Measurements from ENCODE around the gene PLN. TPM values are rescaled to one million over a fixed set of nuclear protein-coding genes. Genes with fewer than 3 reads are reported as not detected.

PLN gene
- total RNA-seq, 1 donor from 2014 or later, result not detected

DNA sequence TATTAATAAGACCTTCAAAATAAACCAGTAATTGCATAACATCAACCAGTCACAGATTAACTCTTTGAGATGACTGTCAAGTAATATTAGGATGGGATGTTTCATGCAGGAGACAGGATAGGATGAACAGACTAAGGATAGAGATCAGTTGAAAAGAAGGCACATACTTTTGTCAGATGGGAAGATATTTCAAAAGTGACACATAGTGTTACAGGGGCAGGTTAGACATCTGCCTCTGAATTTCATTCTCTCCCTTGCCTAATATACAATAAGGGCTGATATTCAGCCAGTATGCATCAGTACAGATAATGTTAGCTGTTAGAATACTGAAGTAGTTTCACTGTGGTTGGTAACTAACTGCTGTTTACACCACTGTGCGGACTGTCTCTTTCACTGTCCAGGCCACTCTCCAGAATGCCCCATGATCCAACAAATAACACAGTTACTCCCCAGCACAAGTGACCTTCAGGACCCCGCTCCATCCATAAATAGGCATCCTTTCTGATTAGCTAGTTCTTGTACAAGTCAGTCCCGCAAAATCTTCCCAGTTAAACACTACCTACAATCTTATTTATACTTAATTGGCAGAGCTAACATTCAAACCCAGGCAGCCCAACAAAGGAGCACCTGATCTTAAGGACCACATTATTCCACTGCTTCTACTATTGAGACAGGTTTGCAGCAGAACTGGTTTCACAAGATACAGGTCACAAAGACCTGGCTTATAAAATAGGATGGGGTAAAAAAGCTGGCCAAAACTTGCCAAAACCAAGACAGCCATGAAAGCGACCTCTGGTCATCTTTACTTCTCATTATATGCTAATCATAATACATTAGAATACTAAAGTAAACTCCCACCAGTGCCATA, 21.9 kb upstream of the PLN start:
- Mint-ChIP-seq H3K4me3 (ENCODE audit: unreplicated experiment) (no peak overlapping the region), H3K36me3 (ENCODE audit: low read depth) (peaks cover 7% of the 10 kb centered on the region), H3K27ac (ENCODE audit: unreplicated experiment) (no peak overlapping the region), H3K4me1 (ENCODE audit: low read depth) (peaks cover 3% of the 10 kb centered on the region), H3K9me3 (ENCODE audit: low read depth) (peaks cover 6% of the 10 kb centered on the region), H3K27me3 (ENCODE audit: low read depth) (no peaks in the 10 kb centered on the region)
- TF ChIP-seq, protein P1, sequence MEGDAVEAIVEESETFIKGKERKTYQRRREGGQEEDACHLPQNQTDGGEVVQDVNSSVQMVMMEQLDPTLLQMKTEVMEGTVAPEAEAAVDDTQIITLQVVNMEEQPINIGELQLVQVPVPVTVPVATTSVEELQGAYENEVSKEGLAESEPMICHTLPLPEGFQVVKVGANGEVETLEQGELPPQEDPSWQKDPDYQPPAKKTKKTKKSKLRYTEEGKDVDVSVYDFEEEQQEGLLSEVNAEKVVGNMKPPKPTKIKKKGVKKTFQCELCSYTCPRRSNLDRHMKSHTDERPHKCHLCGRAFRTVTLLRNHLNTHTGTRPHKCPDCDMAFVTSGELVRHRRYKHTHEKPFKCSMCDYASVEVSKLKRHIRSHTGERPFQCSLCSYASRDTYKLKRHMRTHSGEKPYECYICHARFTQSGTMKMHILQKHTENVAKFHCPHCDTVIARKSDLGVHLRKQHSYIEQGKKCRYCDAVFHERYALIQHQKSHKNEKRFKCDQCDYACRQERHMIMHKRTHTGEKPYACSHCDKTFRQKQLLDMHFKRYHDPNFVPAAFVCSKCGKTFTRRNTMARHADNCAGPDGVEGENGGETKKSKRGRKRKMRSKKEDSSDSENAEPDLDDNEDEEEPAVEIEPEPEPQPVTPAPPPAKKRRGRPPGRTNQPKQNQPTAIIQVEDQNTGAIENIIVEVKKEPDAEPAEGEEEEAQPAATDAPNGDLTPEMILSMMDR (IDR thresholded peaks at IDR 0.05), result no peak
- no peak for DNase-seq (ENCODE audit: low spot score)

DNA sequence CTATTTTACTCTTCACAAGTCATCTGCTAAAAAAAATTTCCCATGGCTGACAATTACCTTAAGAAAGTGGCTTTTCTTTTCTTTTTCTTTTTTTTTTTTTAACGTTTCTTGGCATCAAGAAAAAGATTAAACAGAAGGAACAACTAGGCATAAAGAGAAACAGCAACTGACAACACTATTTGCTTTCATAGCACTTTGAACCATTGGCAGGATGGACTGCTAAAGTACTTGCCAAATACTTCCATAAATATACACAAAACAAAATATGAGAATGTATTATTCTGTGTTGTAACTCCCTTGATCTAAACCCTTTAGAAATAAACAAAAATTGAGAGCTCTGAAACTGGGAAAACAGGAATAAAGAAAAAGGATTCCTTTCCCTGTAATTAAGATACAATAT, 20.0 kb upstream of the PLN start:
- Mint-ChIP-seq H3K4me1 (ENCODE audit: low read depth) (peaks cover 3% of the 10 kb centered on the region), H3K9me3 (ENCODE audit: low read depth) (peaks cover 13% of the 10 kb centered on the region), H3K27me3 (ENCODE audit: low read depth) (no peaks in the 10 kb centered on the region), H3K4me3 (ENCODE audit: unreplicated experiment) (no peak overlapping the region), H3K27ac (ENCODE audit: unreplicated experiment) (no peak overlapping the region), H3K36me3 (ENCODE audit: low read depth) (peaks cover 11% of the 10 kb centered on the region)
- TF ChIP-seq, protein P1 (IDR thresholded peaks at IDR 0.05), result no peak
- DNase-seq (ENCODE audit: low spot score), result no peak

DNA sequence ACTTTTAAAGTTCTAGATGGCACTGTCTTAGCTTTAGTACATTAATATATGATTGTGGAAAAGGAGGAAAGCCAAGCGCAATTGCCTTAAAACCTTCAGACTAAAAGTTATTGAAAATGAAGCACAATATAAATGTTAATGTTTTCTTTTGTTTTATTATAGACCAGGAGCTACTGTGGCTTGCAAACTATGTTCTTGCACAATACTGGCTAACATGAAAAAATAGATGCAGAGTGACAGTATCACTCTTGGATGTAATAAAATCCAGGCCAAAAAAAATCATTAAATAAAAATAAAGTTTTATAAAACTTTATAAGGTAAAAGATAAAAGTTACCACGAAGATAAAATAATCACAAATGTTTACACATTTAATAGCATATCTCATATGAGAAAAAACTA, 18.3 kb upstream of the PLN start:
- H3K27me3 Mint-ChIP-seq (ENCODE audit: low read depth), result no peaks in the 10 kb centered on the region
- H3K9me3 Mint-ChIP-seq (ENCODE audit: low read depth), result peaks cover 13% of the 10 kb centered on the region
- no peak overlapping the region for H3K4me3 Mint-ChIP-seq (ENCODE audit: unreplicated experiment)
- H3K36me3 Mint-ChIP-seq (ENCODE audit: low read depth), result peaks cover 8% of the 10 kb centered on the region
- no peak for DNase-seq (ENCODE audit: low spot score)
- H3K4me1 Mint-ChIP-seq (ENCODE audit: low read depth), result peaks cover 3% of the 10 kb centered on the region
- TF ChIP-seq, protein P1 (IDR thresholded peaks at IDR 0.05), result no peak
- H3K27ac Mint-ChIP-seq (ENCODE audit: unreplicated experiment), result no peak overlapping the region

DNA sequence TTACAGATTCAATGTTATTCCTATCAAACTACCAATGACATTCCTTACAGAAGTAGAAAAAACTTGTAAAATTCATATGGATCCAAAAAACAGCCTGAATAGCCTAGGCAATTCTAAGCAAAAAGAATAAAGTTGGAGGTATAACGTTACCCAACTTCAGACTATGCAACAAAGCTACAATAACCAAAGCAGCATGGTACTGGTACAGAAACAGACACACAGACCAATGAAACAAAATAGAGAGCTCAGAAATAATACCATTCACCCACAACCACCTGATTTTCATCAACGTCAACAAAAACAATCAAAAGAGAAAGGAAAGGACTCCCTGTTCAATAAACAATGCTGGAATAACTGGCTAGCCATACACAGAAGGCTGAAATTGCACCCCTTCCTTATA, 17.2 kb upstream of the PLN start:
- peaks cover 3% of the 10 kb centered on the region for H3K4me1 Mint-ChIP-seq (ENCODE audit: low read depth)
- peaks cover 13% of the 10 kb centered on the region for H3K9me3 Mint-ChIP-seq (ENCODE audit: low read depth)
- DNase-seq (ENCODE audit: low spot score), result no peak
- H3K27ac Mint-ChIP-seq (ENCODE audit: unreplicated experiment), result no peak overlapping the region
- no peaks in the 10 kb centered on the region for H3K27me3 Mint-ChIP-seq (ENCODE audit: low read depth)
- TF ChIP-seq, protein P1 (IDR thresholded peaks at IDR 0.05), result no peak
- H3K4me3 Mint-ChIP-seq (ENCODE audit: unreplicated experiment), result no peak overlapping the region
- H3K36me3 Mint-ChIP-seq (ENCODE audit: low read depth), result peaks cover 8% of the 10 kb centered on the region

DNA sequence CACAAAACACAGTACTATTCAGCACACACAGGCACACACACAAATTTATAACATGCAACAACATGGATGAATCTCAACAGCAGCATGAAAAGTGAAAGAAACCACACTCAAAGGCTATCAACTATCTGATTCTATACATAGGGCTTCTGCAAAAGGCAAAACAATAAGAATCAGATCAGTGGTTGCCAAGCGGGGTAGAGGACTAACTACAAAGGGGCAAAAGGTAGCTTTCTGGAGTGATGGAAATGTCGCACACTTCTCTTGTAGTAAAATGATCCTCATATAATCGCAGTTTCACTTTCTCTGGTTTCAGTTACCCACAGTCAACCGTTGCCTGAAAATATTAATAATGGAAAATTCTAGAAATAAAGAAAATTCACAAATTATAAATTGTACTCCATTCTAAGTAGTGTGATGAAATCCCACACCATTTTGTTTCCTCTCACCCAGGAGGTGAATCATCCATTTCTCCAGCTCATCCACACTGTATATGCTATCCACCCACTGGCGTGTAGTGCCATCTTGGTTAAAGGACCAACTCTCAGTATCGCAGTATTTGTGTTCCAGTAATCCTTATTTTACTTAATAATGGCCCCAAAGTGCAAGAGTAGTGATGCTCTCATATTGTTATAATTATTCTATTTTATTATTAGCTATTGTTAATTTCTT, 12.8 kb upstream of the PLN start:
- no peak overlapping the region for H3K27ac Mint-ChIP-seq (ENCODE audit: unreplicated experiment)
- TF ChIP-seq, protein P1 (IDR thresholded peaks at IDR 0.05), result no peak
- no peak overlapping the region for H3K4me3 Mint-ChIP-seq (ENCODE audit: unreplicated experiment)
- peaks cover 13% of the 10 kb centered on the region for H3K9me3 Mint-ChIP-seq (ENCODE audit: low read depth)
- no peak for DNase-seq (ENCODE audit: low spot score)
- H3K4me1 Mint-ChIP-seq (ENCODE audit: low read depth), result peaks cover 7% of the 10 kb centered on the region
- no peaks in the 10 kb centered on the region for H3K27me3 Mint-ChIP-seq (ENCODE audit: low read depth)
- peaks cover 8% of the 10 kb centered on the region for H3K36me3 Mint-ChIP-seq (ENCODE audit: low read depth)

Data from chondrocyte (in vitro differentiated cells).